ENCODE results near the gene ZFAND5. TPM values are rescaled to one million over a fixed set of nuclear protein-coding genes. Genes with fewer than 3 reads are reported as not detected.

Gene ZFAND5
- total and polyA plus RNA-seq, 2 of the 13 experiments (the other 11 are each of a cell fraction or from before 2014, with no cell fraction given) = 53.4 to 60.2 TPM

DNA sequence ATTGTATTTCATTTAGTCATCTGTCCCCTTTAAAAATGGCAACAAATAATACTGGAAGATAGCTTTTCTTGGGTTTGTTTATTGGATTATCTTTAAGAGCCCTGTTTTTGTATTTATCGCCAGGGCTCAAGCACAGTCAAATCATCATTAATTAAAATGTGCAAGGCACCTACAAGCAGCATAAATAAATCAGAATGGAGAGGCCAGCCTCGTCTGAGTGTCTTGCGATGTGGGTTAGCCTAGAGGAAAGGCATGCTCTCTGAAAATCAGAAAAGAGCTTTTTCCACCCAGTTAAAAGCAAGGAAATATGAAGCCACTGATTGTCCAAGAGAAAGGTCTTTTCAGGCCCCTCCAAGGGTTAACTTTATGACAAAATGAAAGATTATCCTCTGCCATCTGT is 31.8 kb downstream of the ZFAND5 start (continued):
- TF ChIP-seq, protein P1, sequence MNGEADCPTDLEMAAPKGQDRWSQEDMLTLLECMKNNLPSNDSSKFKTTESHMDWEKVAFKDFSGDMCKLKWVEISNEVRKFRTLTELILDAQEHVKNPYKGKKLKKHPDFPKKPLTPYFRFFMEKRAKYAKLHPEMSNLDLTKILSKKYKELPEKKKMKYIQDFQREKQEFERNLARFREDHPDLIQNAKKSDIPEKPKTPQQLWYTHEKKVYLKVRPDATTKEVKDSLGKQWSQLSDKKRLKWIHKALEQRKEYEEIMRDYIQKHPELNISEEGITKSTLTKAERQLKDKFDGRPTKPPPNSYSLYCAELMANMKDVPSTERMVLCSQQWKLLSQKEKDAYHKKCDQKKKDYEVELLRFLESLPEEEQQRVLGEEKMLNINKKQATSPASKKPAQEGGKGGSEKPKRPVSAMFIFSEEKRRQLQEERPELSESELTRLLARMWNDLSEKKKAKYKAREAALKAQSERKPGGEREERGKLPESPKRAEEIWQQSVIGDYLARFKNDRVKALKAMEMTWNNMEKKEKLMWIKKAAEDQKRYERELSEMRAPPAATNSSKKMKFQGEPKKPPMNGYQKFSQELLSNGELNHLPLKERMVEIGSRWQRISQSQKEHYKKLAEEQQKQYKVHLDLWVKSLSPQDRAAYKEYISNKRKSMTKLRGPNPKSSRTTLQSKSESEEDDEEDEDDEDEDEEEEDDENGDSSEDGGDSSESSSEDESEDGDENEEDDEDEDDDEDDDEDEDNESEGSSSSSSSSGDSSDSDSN (CRISPR knock-in tag; IDR thresholded peaks at IDR 0.05) = no peak
- TF ChIP-seq YEATS2 (CRISPR knock-in tag; IDR thresholded peaks at IDR 0.05; ENCODE audit: borderline replicate concordance) = no peak
- TF ChIP-seq, protein P2, sequence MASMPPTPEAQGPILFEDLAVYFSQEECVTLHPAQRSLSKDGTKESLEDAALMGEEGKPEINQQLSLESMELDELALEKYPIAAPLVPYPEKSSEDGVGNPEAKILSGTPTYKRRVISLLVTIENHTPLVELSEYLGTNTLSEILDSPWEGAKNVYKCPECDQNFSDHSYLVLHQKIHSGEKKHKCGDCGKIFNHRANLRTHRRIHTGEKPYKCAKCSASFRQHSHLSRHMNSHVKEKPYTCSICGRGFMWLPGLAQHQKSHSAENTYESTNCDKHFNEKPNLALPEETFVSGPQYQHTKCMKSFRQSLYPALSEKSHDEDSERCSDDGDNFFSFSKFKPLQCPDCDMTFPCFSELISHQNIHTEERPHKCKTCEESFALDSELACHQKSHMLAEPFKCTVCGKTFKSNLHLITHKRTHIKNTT (CRISPR knock-in tag; IDR thresholded peaks at IDR 0.05) = no peak

DNA sequence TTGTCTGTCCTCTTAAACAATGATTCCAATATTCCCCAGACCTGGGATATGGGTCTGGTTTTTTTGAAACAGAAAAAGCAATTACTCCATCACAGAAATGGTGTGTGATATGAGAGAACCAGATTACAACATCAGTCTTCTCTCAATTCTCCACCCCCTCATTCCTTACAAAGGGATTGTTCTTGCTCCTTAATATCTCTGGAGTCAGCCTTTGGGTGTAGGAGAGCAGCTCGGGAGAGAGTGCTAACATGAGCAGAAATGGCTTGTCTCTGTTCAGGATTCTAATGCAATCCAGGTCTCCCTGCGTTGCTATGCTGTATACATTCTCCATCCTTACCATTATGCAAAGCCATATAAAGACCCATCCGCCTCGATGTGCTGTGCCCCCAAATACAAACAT is 32.7 kb downstream of the ZFAND5 start:
- DNase-seq (ENCODE audit: low spot score) (no peak), ATAC-seq (no peak), FAIRE-seq (no peak)
- no TSS peak for BruUV-seq (replicated peaks)
- 0% methylated on average over 4 of the region's 4 CpGs for WGBS (ENCODE audit: low lambda C conversion rate)
- H3K4me3 ChIP-seq (replicated peaks in 1 of 3; ENCODE audit: insufficient read depth in 1 of 3, low read depth in 2 of 3, low read length in 3 of 3) = no peak overlapping the region
- H3K27ac ChIP-seq (ENCODE audit: extremely low read length, insufficient read depth, low read length) = no peak overlapping the region
- no peak overlapping the region for H2AFZ ChIP-seq (ENCODE audit: low read length)
- no peaks in the 10 kb centered on the region for H3K79me2 ChIP-seq (ENCODE audit: insufficient read depth, low read length)
- H3K36me3 ChIP-seq (replicated peaks in 1 of 2; ENCODE audit: control insufficient read depth in 1 of 2, insufficient read depth in 2 of 2, low read length in 2 of 2) = no peaks in the 10 kb centered on the region
- H3K27me3 ChIP-seq (ENCODE audit: control insufficient read depth in 1 of 2, insufficient read depth in 2 of 2, low read length in 2 of 2) = no peaks in the 10 kb centered on the region
- H4K20me1 ChIP-seq (ENCODE audit: insufficient read depth, low read length) = no peaks in the 10 kb centered on the region
- TF ChIP-seq ZSCAN12 (CRISPR knock-in tag; IDR thresholded peaks at IDR 0.05) (no peak), KDM5A (IDR thresholded peaks at IDR 0.05; ENCODE audit: borderline replicate concordance, low read length) (no peak), KLF6 (CRISPR knock-in tag; IDR thresholded peaks at IDR 0.05) (no peak), FOXO1 (CRISPR knock-in tag; IDR thresholded peaks at IDR 0.05) (no peak)
- TF ChIP-seq, protein P3, sequence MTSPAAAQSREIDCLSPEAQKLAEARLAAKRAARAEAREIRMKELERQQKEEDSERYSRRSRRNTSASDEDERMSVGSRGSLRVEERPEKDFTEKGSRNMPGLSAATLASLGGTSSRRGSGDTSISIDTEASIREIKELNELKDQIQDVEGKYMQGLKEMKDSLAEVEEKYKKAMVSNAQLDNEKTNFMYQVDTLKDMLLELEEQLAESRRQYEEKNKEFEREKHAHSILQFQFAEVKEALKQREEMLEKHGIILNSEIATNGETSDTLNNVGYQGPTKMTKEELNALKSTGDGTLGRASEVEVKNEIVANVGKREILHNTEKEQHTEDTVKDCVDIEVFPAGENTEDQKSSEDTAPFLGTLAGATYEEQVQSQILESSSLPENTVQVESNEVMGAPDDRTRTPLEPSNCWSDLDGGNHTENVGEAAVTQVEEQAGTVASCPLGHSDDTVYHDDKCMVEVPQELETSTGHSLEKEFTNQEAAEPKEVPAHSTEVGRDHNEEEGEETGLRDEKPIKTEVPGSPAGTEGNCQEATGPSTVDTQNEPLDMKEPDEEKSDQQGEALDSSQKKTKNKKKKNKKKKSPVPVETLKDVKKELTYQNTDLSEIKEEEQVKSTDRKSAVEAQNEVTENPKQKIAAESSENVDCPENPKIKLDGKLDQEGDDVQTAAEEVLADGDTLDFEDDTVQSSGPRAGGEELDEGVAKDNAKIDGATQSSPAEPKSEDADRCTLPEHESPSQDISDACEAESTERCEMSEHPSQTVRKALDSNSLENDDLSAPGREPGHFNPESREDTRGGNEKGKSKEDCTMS (CRISPR knock-in tag; conservative IDR thresholded peaks at IDR 0.05) = no peak
- POLR2A ChIA-PET = no interaction called here
- no peak overlapping the region for H3K9ac ChIP-seq (ENCODE audit: insufficient read depth, low read depth, low read length)
- in situ Hi-C loops (cut with HindIII; ENCODE audit: extremely low pct_ligation_motif_present, low pct_unique_long_range_greater_than_20kb) (no loop called here), intact Hi-C loops (cut with micrococcal nuclease; ENCODE audit: unreplicated experiment) (no loop called here)
- CTCF ChIA-PET (ENCODE audit: low intra/inter-chr PET ratio, low total read pairs) = no interaction called here
- H3K9me3 ChIP-seq (ENCODE audit: low read length) = no peaks in the 10 kb centered on the region
- H3K4me1 ChIP-seq (ENCODE audit: insufficient read depth, low read length) = no peaks in the 10 kb centered on the region
- H3K4me2 ChIP-seq (ENCODE audit: low read depth, low read length) = no peak overlapping the region

Data from HepG2 (cell line).